Suprapubic skin (tissue), 4 donors: ENCODE measurements around the gene LCE2C. TPM values are rescaled to one million over a fixed set of nuclear protein-coding genes. Genes with fewer than 3 reads are reported as not detected.
"Not testable (repeated sequence)": the region's sequence is repeated elsewhere in the genome, so short reads cannot be mapped to it uniquely, and the experiment has no call there.

Experiments used
- DNase-seq, 2 donors: peaks; one replicate each; pipeline ENCODE4 v3.0.0-alpha.2; 2019; ENCODE audit warnings: low spot score in 2 of 2
- H3K27ac ChIP-seq: fragments of 200-600 bp; sonication (generic); one replicate; pipeline ENCODE4 v1.5.1; 2019
- H3K27me3 ChIP-seq: fragments of 200-600 bp; sonication (generic); one replicate; pipeline ENCODE4 v1.5.1; 2019
- H3K36me3 ChIP-seq: fragments of 200-600 bp; sonication (generic); one replicate; pipeline ENCODE4 v1.5.1; 2019
- H3K4me1 ChIP-seq: fragments of 200-600 bp; sonication (generic); one replicate; pipeline ENCODE4 v1.5.1; 2019
- H3K4me3 ChIP-seq: fragments of 200-600 bp; sonication (generic); one replicate; pipeline ENCODE4 v1.5.1; 2019; ENCODE audit warnings: mild to moderate bottlenecking
- H3K9me3 ChIP-seq: fragments of 200-600 bp; sonication (generic); one replicate; pipeline ENCODE4 v1.5.1; 2019
- EP300 ChIP-seq: sonication (generic); formaldehyde crosslinking; IDR thresholded peaks from one replicate; pipeline ENCODE4 v1.6.1; 2017; ENCODE audit warnings: antibody characterized with exemption
- POLR2A ChIP-seq, 2 donors: fragments of 450-650 bp; IDR thresholded peaks; one replicate each; pipeline ENCODE4 v1.6.1; 2017; ENCODE audit warnings: antibody characterized with exemption in 2 of 2, mild to moderate bottlenecking in 2 of 2, moderate library complexity in 2 of 2
- POLR2AphosphoS5 ChIP-seq, 3 donors: sonication (generic); formaldehyde crosslinking; IDR thresholded peaks; one replicate each; pipeline ENCODE4 v1.6.1; 2017; ENCODE audit warnings: antibody characterized with exemption in 3 of 3
- WGBS: methylation state at CpG from one replicate; pipeline ENCODE4 v1.1.5; 2018; 5-methylcytosine and 5-hydroxymethylcytosine counted together
- total RNA-seq, 4 donors: library from RNA; depleted of rRNA; stranded (reverse); fragments of >200 nt; gene quantifications; one replicate each; pipeline ENCODE4 v1.1.0, GENCODE V29; 2016
- TF ChIP-seq, protein P1 (sequence below), 2 donors: fragments of 200-600 bp in 1 of 2; fragments of 450-650 bp in 1 of 2; sonication (generic) in 1 of 2; IDR thresholded peaks; one replicate each; pipeline ENCODE4 v1.5.1; 2016 to 2019; ENCODE audit warnings: antibody characterized with exemption in 2 of 2, mild to moderate bottlenecking in 1 of 2, moderate library complexity in 1 of 2

LCE2C gene
- total RNA-seq = 100 to 1,000 TPM in 3 of 4 donors, 10 to 100 TPM in 1; 66.5 to 669 (median 515) TPM

DNA sequence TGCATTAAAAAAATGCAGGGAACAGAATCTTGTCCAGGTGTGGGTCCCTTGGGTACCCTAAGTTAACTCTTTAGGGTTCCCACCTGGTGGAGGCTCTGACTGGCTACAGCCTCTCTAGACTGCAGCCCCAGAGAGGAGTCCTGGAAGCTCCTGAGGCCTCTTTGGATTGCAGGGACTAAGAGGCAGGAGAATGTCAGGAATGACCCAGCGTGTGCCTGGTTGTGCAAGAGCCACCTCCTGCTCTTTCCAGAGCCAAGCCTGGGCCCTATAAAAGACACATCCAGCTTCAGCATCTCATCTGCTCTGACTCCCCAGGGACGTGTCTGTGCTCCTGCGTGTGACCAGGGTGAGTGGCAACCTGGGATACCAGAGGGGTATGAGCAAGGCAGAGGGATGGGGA, at the start of gene LCE2C:
Gene LCE2C (plus strand): TSS at position 297 of the 400 bp plus-strand sequence. CDS start 737 bp downstream, outside the sequence.
- not testable (repeated sequence) for H3K27me3 ChIP-seq, DNase-seq
- WGBS = no CpG with 5 or more reads among the region's 3 CpGs

GRCh38 chr1:152626744-152627143, 48.3 kb upstream of the LCE2C start:
- no peak for TF ChIP-seq POLR2AphosphoS5 (IDR thresholded peaks at IDR 0.05)
- no peak for TF ChIP-seq POLR2A (IDR thresholded peaks at IDR 0.05)
- TF ChIP-seq, protein P1, sequence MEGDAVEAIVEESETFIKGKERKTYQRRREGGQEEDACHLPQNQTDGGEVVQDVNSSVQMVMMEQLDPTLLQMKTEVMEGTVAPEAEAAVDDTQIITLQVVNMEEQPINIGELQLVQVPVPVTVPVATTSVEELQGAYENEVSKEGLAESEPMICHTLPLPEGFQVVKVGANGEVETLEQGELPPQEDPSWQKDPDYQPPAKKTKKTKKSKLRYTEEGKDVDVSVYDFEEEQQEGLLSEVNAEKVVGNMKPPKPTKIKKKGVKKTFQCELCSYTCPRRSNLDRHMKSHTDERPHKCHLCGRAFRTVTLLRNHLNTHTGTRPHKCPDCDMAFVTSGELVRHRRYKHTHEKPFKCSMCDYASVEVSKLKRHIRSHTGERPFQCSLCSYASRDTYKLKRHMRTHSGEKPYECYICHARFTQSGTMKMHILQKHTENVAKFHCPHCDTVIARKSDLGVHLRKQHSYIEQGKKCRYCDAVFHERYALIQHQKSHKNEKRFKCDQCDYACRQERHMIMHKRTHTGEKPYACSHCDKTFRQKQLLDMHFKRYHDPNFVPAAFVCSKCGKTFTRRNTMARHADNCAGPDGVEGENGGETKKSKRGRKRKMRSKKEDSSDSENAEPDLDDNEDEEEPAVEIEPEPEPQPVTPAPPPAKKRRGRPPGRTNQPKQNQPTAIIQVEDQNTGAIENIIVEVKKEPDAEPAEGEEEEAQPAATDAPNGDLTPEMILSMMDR (IDR thresholded peaks at IDR 0.05) = no peak
- TF ChIP-seq EP300 = no peak
- 40% methylated on average over 1 of the region's 1 CpG for WGBS

More for the DNA sequence above, at the start of gene LCE2C:
- not testable (repeated sequence) for H3K4me1 ChIP-seq, H3K4me3 ChIP-seq, H3K36me3 ChIP-seq, H3K27ac ChIP-seq, H3K9me3 ChIP-seq

GRCh38 chr1:152630596-152630995, 44.5 kb upstream of the LCE2C start:
- TF ChIP-seq EP300 (no peak), POLR2AphosphoS5 (IDR thresholded peaks at IDR 0.05) (no peak), POLR2A (IDR thresholded peaks at IDR 0.05) (no peak)
- TF ChIP-seq, protein P1 (IDR thresholded peaks at IDR 0.05) = no peak

More at GRCh38 chr1:152626744-152627143, 48.3 kb upstream of the LCE2C start:
- no peak overlapping the region for H3K4me3 ChIP-seq
- H3K36me3 ChIP-seq = no peaks in the 10 kb centered on the region
- peaks cover 3% of the 10 kb centered on the region for H3K4me1 ChIP-seq
- H3K27ac ChIP-seq = no peak overlapping the region
- H3K27me3 ChIP-seq = peaks cover 7% of the 10 kb centered on the region
- peaks cover 6% of the 10 kb centered on the region for H3K9me3 ChIP-seq
- no peak for DNase-seq

DNA sequence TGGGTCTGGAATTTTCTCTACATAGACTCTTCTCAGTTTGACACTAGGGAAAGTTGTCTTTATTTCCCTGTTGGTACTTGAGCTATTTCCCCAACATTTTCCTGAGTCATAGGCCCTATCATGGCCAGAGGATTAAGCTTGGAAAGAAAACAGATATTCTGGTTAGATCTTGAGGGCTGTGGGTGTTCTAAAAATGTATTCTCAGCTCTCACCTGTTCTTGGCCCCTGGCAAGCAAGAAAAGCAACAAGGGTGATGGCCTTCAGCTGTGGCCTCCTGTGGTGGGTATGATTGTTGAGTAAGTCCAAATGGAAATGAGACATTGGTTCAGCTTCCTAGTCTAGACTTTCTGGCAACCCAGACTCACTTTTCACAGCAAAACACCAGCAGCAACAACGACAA, 34.7 kb upstream of the LCE2C start:
- no peak for DNase-seq
- H3K9me3 ChIP-seq = no peaks in the 10 kb centered on the region
- H3K4me3 ChIP-seq = no peak overlapping the region
- H3K27me3 ChIP-seq = peaks cover 4% of the 10 kb centered on the region
- TF ChIP-seq, protein P1 (IDR thresholded peaks at IDR 0.05) = no peak
- TF ChIP-seq POLR2A (IDR thresholded peaks at IDR 0.05) = no peak
- TF ChIP-seq EP300 = no peak
- no peak for TF ChIP-seq POLR2AphosphoS5 (IDR thresholded peaks at IDR 0.05)
- no peaks in the 10 kb centered on the region for H3K36me3 ChIP-seq
- 71% methylated on average over 1 of the region's 1 CpG for WGBS
- no peaks in the 10 kb centered on the region for H3K4me1 ChIP-seq
- H3K27ac ChIP-seq = no peak overlapping the region

More at GRCh38 chr1:152630596-152630995, 44.5 kb upstream of the LCE2C start:
- Histone ChIP-seq H3K27ac (no peak overlapping the region), H3K36me3 (no peaks in the 10 kb centered on the region), H3K4me3 (no peak overlapping the region), H3K9me3 (peaks cover 6% of the 10 kb centered on the region), H3K27me3 (no peaks in the 10 kb centered on the region), H3K4me1 (peaks cover 3% of the 10 kb centered on the region)
- WGBS = 90% methylated on average over 2 of the region's 3 CpGs
- DNase-seq = no peak

GRCh38 chr1:152643945-152644344, 31.1 kb upstream of the LCE2C start:
- no peaks in the 10 kb centered on the region for H3K9me3 ChIP-seq
- no peak for DNase-seq
- no peaks in the 10 kb centered on the region for H3K36me3 ChIP-seq
- TF ChIP-seq POLR2AphosphoS5 (IDR thresholded peaks at IDR 0.05) (no peak), EP300 (no peak), POLR2A (IDR thresholded peaks at IDR 0.05) (no peak)
- TF ChIP-seq, protein P1 (IDR thresholded peaks at IDR 0.05) = no peak
- H3K27ac ChIP-seq = no peak overlapping the region
- WGBS = 58% methylated on average over 3 of the region's 3 CpGs
- peaks cover 4% of the 10 kb centered on the region for H3K27me3 ChIP-seq
- H3K4me3 ChIP-seq = no peak overlapping the region
- no peaks in the 10 kb centered on the region for H3K4me1 ChIP-seq

- H3K27ac ChIP-seq = no peak overlapping the region
- H3K9me3 ChIP-seq = no peaks in the 10 kb centered on the region
- no peak overlapping the region for H3K4me3 ChIP-seq
- H3K36me3 ChIP-seq = no peaks in the 10 kb centered on the region
- peaks cover 4% of the 10 kb centered on the region for H3K27me3 ChIP-seq
- no peaks in the 10 kb centered on the region for H3K4me1 ChIP-seq
- TF ChIP-seq, protein P1 (IDR thresholded peaks at IDR 0.05) = no peak
- TF ChIP-seq EP300 (no peak), POLR2A (IDR thresholded peaks at IDR 0.05) (no peak), POLR2AphosphoS5 (IDR thresholded peaks at IDR 0.05) (no peak)
- WGBS = 49% methylated on average over 3 of the region's 3 CpGs
- DNase-seq = no peak
Measured at GRCh38 chr1:152645146-152645545, 29.9 kb upstream of the LCE2C start.
